Astrocyte (in vitro differentiated cells and primary cell): ENCODE data around the gene PLCH2. TPM values are rescaled to one million over a fixed set of nuclear protein-coding genes. Genes with fewer than 3 reads are reported as not detected.

Experiments
- DNase-seq: peaks from one replicate; pipeline ENCODE4 v3.0.0-alpha.2; 2010; ENCODE audit warnings: low read depth
- FAIRE-seq: peaks from 2 replicates; lab custom pipeline; 2011; peaks lifted over from hg19 to GRCh38; lab: Jason Lieb, UNC
- H2AFZ ChIP-seq: 2 replicates; pipeline ENCODE4 v1.6.0; 2012; ENCODE audit warnings: low read depth, low read length, inconsistent platforms
- H3K27ac ChIP-seq: 2 replicates; pipeline ENCODE4 v1.5.1; 2011; ENCODE audit warnings: low read depth, low read length, inconsistent platforms
- H3K27me3 ChIP-seq: 2 replicates; pipeline ENCODE4 v1.6.0; 2011; ENCODE audit warnings: low read length, inconsistent platforms; ENCODE audit not compliant: insufficient read depth
- H3K36me3 ChIP-seq: 2 replicates; pipeline ENCODE4 v1.5.1; 2011; ENCODE audit warnings: low read length, inconsistent platforms; ENCODE audit not compliant: insufficient read depth
- H3K4me1 ChIP-seq: 2 replicates; pipeline ENCODE4 v1.5.1; 2011; ENCODE audit warnings: low read length, inconsistent platforms; ENCODE audit not compliant: insufficient read depth
- H3K4me2 ChIP-seq: 2 replicates; pipeline ENCODE4 v1.6.0; 2012; ENCODE audit warnings: low read length, inconsistent platforms
- H3K4me3 ChIP-seq: 2 replicates; pipeline ENCODE4 v1.5.1; 2011; ENCODE audit warnings: low read depth, mild to moderate bottlenecking, low read length, inconsistent platforms; ENCODE audit not compliant: insufficient read depth
- H3K79me2 ChIP-seq: 2 replicates; pipeline ENCODE4 v1.6.0; 2012; ENCODE audit warnings: mild to moderate bottlenecking, low read length, inconsistent platforms; ENCODE audit not compliant: insufficient read depth
- H3K9ac ChIP-seq: 2 replicates; pipeline ENCODE4 v1.6.0; 2012; ENCODE audit warnings: mild to moderate bottlenecking, low read length, inconsistent platforms
- H3K9me3 ChIP-seq: 2 replicates; pipeline ENCODE4 v1.5.1; 2012; ENCODE audit warnings: low read depth, mild to moderate bottlenecking, low read length, inconsistent platforms; ENCODE audit not compliant: insufficient read depth
- H4K20me1 ChIP-seq: 2 replicates; pipeline ENCODE4 v1.6.0; 2012; ENCODE audit warnings: low read length, inconsistent platforms; ENCODE audit not compliant: insufficient read depth
- H3K27ac Mint-ChIP-seq: one replicate; pipeline ENCODE4 v1.8.0; 2021; ENCODE audit warnings: mild to moderate bottlenecking, mixed read lengths; ENCODE audit not compliant: unreplicated experiment
- H3K27me3 Mint-ChIP-seq: one replicate; pipeline ENCODE4 v1.8.0; 2021; ENCODE audit warnings: low read depth, mixed read lengths; ENCODE audit not compliant: unreplicated experiment
- H3K36me3 Mint-ChIP-seq: one replicate; pipeline ENCODE4 v1.8.0; 2021; ENCODE audit warnings: low read depth, mixed read lengths; ENCODE audit not compliant: unreplicated experiment
- H3K4me1 Mint-ChIP-seq: one replicate; pipeline ENCODE4 v1.8.0; 2021; ENCODE audit warnings: low read depth, mixed read lengths; ENCODE audit not compliant: unreplicated experiment
- H3K4me3 Mint-ChIP-seq: one replicate; pipeline ENCODE4 v1.8.0; 2021; ENCODE audit warnings: mild to moderate bottlenecking, moderate library complexity, mixed read lengths; ENCODE audit not compliant: unreplicated experiment
- H3K9me3 Mint-ChIP-seq: one replicate; pipeline ENCODE4 v1.8.0; 2021; ENCODE audit warnings: mild to moderate bottlenecking, mixed read lengths; ENCODE audit not compliant: unreplicated experiment
- EZH2 ChIP-seq: IDR thresholded peaks from 2 replicates; pipeline ENCODE4 v1.6.1; 2012; ENCODE audit warnings: mild to moderate bottlenecking, low read length, inconsistent platforms; ENCODE audit not compliant: insufficient read depth
- total RNA-seq: library from RNA; stranded (reverse); gene quantifications from 2 replicates; pipeline ENCODE4 v1.2.1, GENCODE V29; 2021
- TF ChIP-seq, protein P1 (sequence below): IDR thresholded peaks from 2 replicates; pipeline ENCODE4 v1.5.1; 2011; ENCODE audit warnings: low read depth, mild to moderate bottlenecking, inconsistent platforms, low read length, moderate library complexity; ENCODE audit not compliant: insufficient read depth

The PLCH2 gene
- total RNA-seq, 1 donor from 2014 or later, result 2.0 TPM

DNA sequence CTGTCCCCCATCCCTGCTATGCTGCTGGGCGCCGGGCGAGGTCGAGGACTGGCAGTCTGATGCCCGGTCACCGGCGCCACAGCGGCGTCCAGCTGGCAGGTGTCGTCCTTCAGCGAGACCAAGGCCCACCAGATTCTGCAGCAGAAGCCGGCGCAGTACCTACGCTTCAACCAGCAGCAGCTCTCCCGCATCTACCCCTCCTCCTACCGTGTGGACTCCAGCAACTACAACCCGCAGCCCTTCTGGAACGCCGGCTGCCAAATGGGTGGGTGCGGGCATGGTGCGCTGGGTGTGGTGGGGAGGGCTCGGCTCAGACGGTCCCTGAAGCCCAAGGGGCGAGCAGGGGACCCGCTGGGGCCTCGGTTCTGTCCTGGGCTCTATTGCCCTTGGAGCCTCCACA, 20.7 kb downstream of the PLCH2 start:
- no peak for FAIRE-seq

DNA sequence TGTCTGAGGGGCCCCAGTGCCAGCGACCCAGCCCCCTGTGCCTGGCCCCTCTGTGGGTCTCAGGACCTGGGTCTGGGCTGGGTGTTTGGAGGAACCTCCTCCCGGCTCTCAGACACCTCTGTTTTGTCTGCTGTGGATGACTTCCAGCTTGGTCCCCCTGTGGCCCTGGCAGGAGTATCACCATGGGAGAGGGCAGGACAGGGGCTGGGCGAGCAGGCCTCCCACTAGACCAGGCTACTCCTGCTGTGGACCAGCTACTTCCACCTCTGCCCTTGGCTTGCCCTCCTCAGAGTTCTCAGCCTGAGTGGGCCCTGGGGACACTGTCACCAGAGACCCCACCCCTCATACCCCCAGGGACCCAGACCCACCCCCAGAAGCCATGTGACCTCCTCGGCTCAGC, 21.8 kb downstream of the PLCH2 start:
- no peaks in the 10 kb centered on the region for H3K9me3 ChIP-seq
- H3K4me1 Mint-ChIP-seq, result no peaks in the 10 kb centered on the region
- H3K27ac Mint-ChIP-seq, result no peak overlapping the region
- H3K27ac ChIP-seq, result no peak overlapping the region
- no peaks in the 10 kb centered on the region for H3K9me3 Mint-ChIP-seq
- H3K27me3 Mint-ChIP-seq, result peaks cover 5% of the 10 kb centered on the region
- H3K4me3 ChIP-seq, result no peak overlapping the region
- no peaks in the 10 kb centered on the region for H3K4me1 ChIP-seq
- no peaks in the 10 kb centered on the region for H3K36me3 Mint-ChIP-seq
- no peak overlapping the region for H3K4me3 Mint-ChIP-seq
- TF ChIP-seq EZH2, result no peak
- TF ChIP-seq, protein P1, sequence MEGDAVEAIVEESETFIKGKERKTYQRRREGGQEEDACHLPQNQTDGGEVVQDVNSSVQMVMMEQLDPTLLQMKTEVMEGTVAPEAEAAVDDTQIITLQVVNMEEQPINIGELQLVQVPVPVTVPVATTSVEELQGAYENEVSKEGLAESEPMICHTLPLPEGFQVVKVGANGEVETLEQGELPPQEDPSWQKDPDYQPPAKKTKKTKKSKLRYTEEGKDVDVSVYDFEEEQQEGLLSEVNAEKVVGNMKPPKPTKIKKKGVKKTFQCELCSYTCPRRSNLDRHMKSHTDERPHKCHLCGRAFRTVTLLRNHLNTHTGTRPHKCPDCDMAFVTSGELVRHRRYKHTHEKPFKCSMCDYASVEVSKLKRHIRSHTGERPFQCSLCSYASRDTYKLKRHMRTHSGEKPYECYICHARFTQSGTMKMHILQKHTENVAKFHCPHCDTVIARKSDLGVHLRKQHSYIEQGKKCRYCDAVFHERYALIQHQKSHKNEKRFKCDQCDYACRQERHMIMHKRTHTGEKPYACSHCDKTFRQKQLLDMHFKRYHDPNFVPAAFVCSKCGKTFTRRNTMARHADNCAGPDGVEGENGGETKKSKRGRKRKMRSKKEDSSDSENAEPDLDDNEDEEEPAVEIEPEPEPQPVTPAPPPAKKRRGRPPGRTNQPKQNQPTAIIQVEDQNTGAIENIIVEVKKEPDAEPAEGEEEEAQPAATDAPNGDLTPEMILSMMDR, result no peak
- H4K20me1 ChIP-seq, result no peaks in the 10 kb centered on the region
- FAIRE-seq, result no peak
- no peak overlapping the region for H3K4me2 ChIP-seq
- H3K9ac ChIP-seq, result no peak overlapping the region
- H3K36me3 ChIP-seq, result no peaks in the 10 kb centered on the region
- no peaks in the 10 kb centered on the region for H3K79me2 ChIP-seq
- no peak for DNase-seq
- no peaks in the 10 kb centered on the region for H3K27me3 ChIP-seq
- no peak overlapping the region for H2AFZ ChIP-seq

More for the DNA sequence above, 20.7 kb downstream of the PLCH2 start:
- Histone ChIP-seq H3K9ac (no peak overlapping the region), H2AFZ (no peak overlapping the region), H3K36me3 (no peaks in the 10 kb centered on the region), H3K4me1 (no peaks in the 10 kb centered on the region), H3K79me2 (no peaks in the 10 kb centered on the region), H3K27me3 (no peaks in the 10 kb centered on the region), H3K4me2 (no peak overlapping the region), H3K9me3 (no peaks in the 10 kb centered on the region), H4K20me1 (no peaks in the 10 kb centered on the region), H3K4me3 (no peak overlapping the region), H3K27ac (no peak overlapping the region)
- Mint-ChIP-seq H3K4me3 (no peak overlapping the region), H3K9me3 (no peaks in the 10 kb centered on the region), H3K36me3 (no peaks in the 10 kb centered on the region), H3K27ac (no peak overlapping the region), H3K27me3 (peaks cover 5% of the 10 kb centered on the region), H3K4me1 (no peaks in the 10 kb centered on the region)
- DNase-seq, result no peak
- TF ChIP-seq, protein P1, result no peak
- no peak for TF ChIP-seq EZH2

DNA sequence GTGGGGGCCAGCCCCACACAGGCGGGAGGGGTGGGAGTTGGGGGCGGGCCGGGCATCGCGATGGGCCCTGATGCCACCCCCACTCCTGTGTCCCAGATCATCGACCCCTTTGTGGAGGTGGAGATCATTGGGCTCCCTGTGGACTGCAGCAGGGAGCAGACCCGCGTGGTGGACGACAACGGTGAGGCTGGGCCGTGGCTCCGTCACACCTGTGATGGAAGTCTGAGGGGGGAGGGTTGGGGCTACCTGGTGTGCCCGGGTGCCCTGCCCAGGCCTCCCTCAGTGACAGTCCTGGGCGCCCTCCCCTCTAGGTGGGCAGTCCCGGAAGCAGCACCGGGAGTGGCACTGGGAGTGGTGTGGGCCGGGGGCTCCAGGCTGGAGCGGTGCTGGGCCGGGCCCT, 22.6 kb downstream of the PLCH2 start:
- no peaks in the 10 kb centered on the region for H3K4me1 Mint-ChIP-seq
- Histone ChIP-seq H3K79me2 (no peaks in the 10 kb centered on the region), H3K4me2 (no peak overlapping the region), H2AFZ (no peak overlapping the region), H3K27me3 (no peaks in the 10 kb centered on the region), H3K27ac (no peak overlapping the region), H4K20me1 (no peaks in the 10 kb centered on the region), H3K4me1 (no peaks in the 10 kb centered on the region), H3K36me3 (no peaks in the 10 kb centered on the region), H3K4me3 (no peak overlapping the region), H3K9me3 (no peaks in the 10 kb centered on the region), H3K9ac (no peak overlapping the region)
- H3K36me3 Mint-ChIP-seq, result no peaks in the 10 kb centered on the region
- peaks cover 5% of the 10 kb centered on the region for H3K27me3 Mint-ChIP-seq
- TF ChIP-seq EZH2, result no peak
- TF ChIP-seq, protein P1, result no peak
- no peaks in the 10 kb centered on the region for H3K9me3 Mint-ChIP-seq
- H3K27ac Mint-ChIP-seq, result no peak overlapping the region
- FAIRE-seq (no peak), DNase-seq (no peak)
- no peak overlapping the region for H3K4me3 Mint-ChIP-seq
